ENCODE results near the gene SRP9.

- no peak for TF ChIP-seq CTCF (IDR thresholded peaks at IDR 0.05; ENCODE audit: poor library complexity)
- no peak for TF ChIP-seq EZH2 (IDR thresholded peaks at IDR 0.05; ENCODE audit: borderline replicate concordance)
Observed at GRCh38 chr1:225813214-225813964, 35.8 kb downstream of the SRP9 start.
